WTC11 (cell line): Measurements from ENCODE around the gene ABHD13. TPM values are rescaled to one million over a fixed set of nuclear protein-coding genes. Genes with fewer than 3 reads are reported as not detected.

Experiments used
- ATAC-seq: fragments of 200-7000 bp; cut with Tn5 transposase; 2 replicates; pipeline ENCODE4 v1.10.0; 2021; ENCODE audit warnings: mild to moderate bottlenecking, moderate library complexity
- CTCF ChIA-PET: fragments of 300-600 bp; sonication (Branson Sonifier 250); formaldehyde crosslinking; loops from one replicate; lab custom pipeline; 2021; ENCODE audit warnings: antibody characterized with exemption; lab: Charles Lee
- POLR2A ChIA-PET: fragments of 350-600 bp; sonication (Branson Sonifier 250); formaldehyde crosslinking; loops from one replicate; lab custom pipeline; 2021; ENCODE audit warnings: antibody characterized with exemption; lab: Charles Lee
- DNase-seq: peaks from one replicate; pipeline ENCODE4 v3.0.0; 2021; ENCODE audit warnings: low spot score
- H3K27ac Mint-ChIP-seq: 2 replicates; pipeline ENCODE4 v1.8.0; 2021; ENCODE audit warnings: mixed read lengths
- H3K27me3 Mint-ChIP-seq: 2 replicates; pipeline ENCODE4 v1.8.0; 2021; ENCODE audit warnings: low read depth, mild to moderate bottlenecking, moderate library complexity, mixed read lengths
- H3K36me3 Mint-ChIP-seq: 2 replicates; pipeline ENCODE4 v1.8.0; 2021; ENCODE audit warnings: mixed read lengths
- H3K4me1 Mint-ChIP-seq: 2 replicates; pipeline ENCODE4 v1.8.0; 2022; ENCODE audit warnings: mixed read lengths
- H3K4me3 Mint-ChIP-seq: 2 replicates; pipeline ENCODE4 v1.8.0; 2021; ENCODE audit warnings: mild to moderate bottlenecking, moderate library complexity, mixed read lengths
- H3K9me3 Mint-ChIP-seq: 2 replicates; pipeline ENCODE4 v1.8.0; 2021; ENCODE audit warnings: mixed read lengths
- ATF2 ChIP-seq: sonication (generic); formaldehyde crosslinking; IDR thresholded peaks from 2 replicates; pipeline ENCODE4 v1.8.1; 2022; ENCODE audit warnings: low read depth, missing genetic modification reagents, borderline replicate concordance
- CREM ChIP-seq: sonication (generic); formaldehyde crosslinking; IDR thresholded peaks from 2 replicates; pipeline ENCODE4 v1.8.1; 2022; ENCODE audit warnings: mild to moderate bottlenecking, missing genetic modification reagents, moderate library complexity
- CTCF ChIP-seq: fragments of 200-600 bp; IDR thresholded peaks from 2 replicates; pipeline ENCODE4 v1.8.0; 2022; ENCODE audit warnings: antibody characterized with exemption
- E2F4 ChIP-seq: sonication (generic); formaldehyde crosslinking; IDR thresholded peaks from 2 replicates; pipeline ENCODE4 v1.8.1; 2022; ENCODE audit warnings: low read depth, mild to moderate bottlenecking, moderate library complexity, missing genetic modification reagents, borderline replicate concordance
- GABPB1 ChIP-seq: sonication (generic); formaldehyde crosslinking; IDR thresholded peaks from 2 replicates; pipeline ENCODE4 v1.8.1; 2023; ENCODE audit warnings: mild to moderate bottlenecking, missing genetic modification reagents
- HMGA2 ChIP-seq: fragments of 250-450 bp; sonication (Bioruptor Pico); IDR thresholded peaks from 2 replicates; pipeline ENCODE4 v1.4.0; 2021; ENCODE audit warnings: mild to moderate bottlenecking, moderate library complexity
- HMGXB4 ChIP-seq: sonication (generic); formaldehyde crosslinking; IDR thresholded peaks from 2 replicates; pipeline ENCODE4 v1.8.1; 2023; ENCODE audit warnings: mild to moderate bottlenecking, moderate library complexity, missing genetic modification reagents
- JAZF1 ChIP-seq: fragments of 250-450 bp; sonication (Bioruptor Pico); IDR thresholded peaks from 2 replicates; pipeline ENCODE4 v1.9.0; 2021; ENCODE audit warnings: moderate library complexity, mild to moderate bottlenecking, inconsistent platforms
- MAX ChIP-seq: sonication (generic); formaldehyde crosslinking; IDR thresholded peaks from 2 replicates; pipeline ENCODE4 v1.8.0; 2022; ENCODE audit warnings: mild to moderate bottlenecking, missing genetic modification reagents
- MXD4 ChIP-seq: fragments of 250-450 bp; sonication (Bioruptor Pico); IDR thresholded peaks from 2 replicates; pipeline ENCODE4 v1.8.0; 2021; ENCODE audit warnings: mild to moderate bottlenecking, moderate library complexity, borderline replicate concordance
- NR2C2 ChIP-seq: sonication (generic); formaldehyde crosslinking; IDR thresholded peaks from 2 replicates; pipeline ENCODE4 v1.8.0; 2022; ENCODE audit warnings: mild to moderate bottlenecking, missing genetic modification reagents
- OVOL2 ChIP-seq: fragments of 250-450 bp; sonication (Bioruptor Pico); IDR thresholded peaks from 2 replicates; pipeline ENCODE4 v1.9.0; 2021; ENCODE audit warnings: mild to moderate bottlenecking, borderline replicate concordance
- RORB ChIP-seq: fragments of 250-450 bp; sonication (Bioruptor Pico); IDR thresholded peaks from 2 replicates; pipeline ENCODE4 v1.9.0; 2021; ENCODE audit warnings: mild to moderate bottlenecking
- TP53 ChIP-seq: sonication (generic); formaldehyde crosslinking; IDR thresholded peaks from 2 replicates; pipeline ENCODE4 v1.8.1; 2023; ENCODE audit warnings: mild to moderate bottlenecking, missing genetic modification reagents
- USF1 ChIP-seq: sonication (generic); formaldehyde crosslinking; IDR thresholded peaks from 2 replicates; pipeline ENCODE4 v1.8.0; 2022; ENCODE audit warnings: mild to moderate bottlenecking, missing genetic modification reagents
- ZNF281 ChIP-seq: sonication (generic); formaldehyde crosslinking; IDR thresholded peaks from 2 replicates; pipeline ENCODE4 v1.8.0; 2023; ENCODE audit warnings: mild to moderate bottlenecking, missing genetic modification reagents
- ZSCAN18 ChIP-seq: fragments of 250-450 bp; sonication (Bioruptor Pico); IDR thresholded peaks from 2 replicates; pipeline ENCODE4 v2.1.2; 2022; ENCODE audit warnings: mild to moderate bottlenecking, moderate library complexity
- total RNA-seq: library from RNA; stranded (reverse); gene quantifications from 3 replicates; pipeline ENCODE4 v1.2.3, GENCODE V29; 2021

The ABHD13 gene
- total RNA-seq, 1 experiment from 2014 or later = 5.4 TPM

GRCh38 chr13:108227651-108228272, 9.6 kb downstream of the ABHD13 start:
- DNase-seq (no peak), ATAC-seq (no peak)
- Mint-ChIP-seq H3K27ac (no peak overlapping the region), H3K36me3 (peaks cover 7% of the 10 kb centered on the region), H3K9me3 (no peaks in the 10 kb centered on the region), H3K4me1 (peaks cover 2% of the 10 kb centered on the region; the same call in 1 of the 2 replicates), H3K4me3 (no peak overlapping the region), H3K27me3 (no peaks in the 10 kb centered on the region)
- TF ChIP-seq OVOL2 (no peak), MXD4 (CRISPR knock-in tag) (no peak), HMGXB4 (CRISPR knock-in tag) (no peak), CTCF (peak; percentile 52)
- POLR2A ChIA-PET = no interaction called here
- CTCF ChIA-PET = no interaction called here

- H3K27ac Mint-ChIP-seq = no peak overlapping the region
- no peak for ATAC-seq
- 0 out of 2 replicates have a peak, but pooled peaks have one; percentile 13 for TF ChIP-seq GABPB1 (CRISPR knock-in tag)
- no peak for TF ChIP-seq ATF2
- TF ChIP-seq RORB (CRISPR knock-in tag) = no peak
- no peak for TF ChIP-seq JAZF1 (CRISPR knock-in tag)
- no peak for TF ChIP-seq HMGA2 (CRISPR knock-in tag)
- TF ChIP-seq ZSCAN18 (CRISPR knock-in tag) = no peak
- no peak for TF ChIP-seq TP53 (CRISPR knock-in tag)
- no peak for TF ChIP-seq ZNF281 (CRISPR knock-in tag)
- TF ChIP-seq, all 79 proteins: peak for 1
- Mint-ChIP-seq H3K9me3 (no peaks in the 10 kb centered on the region), H3K36me3 (peaks cover 7% of the 10 kb centered on the region), H3K4me1 (peaks cover 2% of the 10 kb centered on the region; the same call in 1 of the 2 replicates), H3K4me3 (no peak overlapping the region), H3K27me3 (no peaks in the 10 kb centered on the region)
- DNase-seq = no peak
- ChIA-PET CTCF (no interaction called here), POLR2A (no interaction called here)
These were observed 12.2 kb downstream of the ABHD13 start for GRCh38 chr13:108230377-108230776.

- CTCF ChIA-PET = no interaction called here
- no peak overlapping the region for H3K27ac Mint-ChIP-seq
- no peaks in the 10 kb centered on the region; the same call in 1 of the 2 replicates for H3K27me3 Mint-ChIP-seq
- peaks cover 14% of the 10 kb centered on the region for H3K9me3 Mint-ChIP-seq
- no peak overlapping the region for H3K4me3 Mint-ChIP-seq
- POLR2A ChIA-PET = no interaction called here
- DNase-seq = no peak
- ATAC-seq = no peak
- H3K4me1 Mint-ChIP-seq = no peaks in the 10 kb centered on the region
- no peaks in the 10 kb centered on the region for H3K36me3 Mint-ChIP-seq
- TF ChIP-seq NR2C2 (CRISPR knock-in tag) = no peak
- no peak for TF ChIP-seq HMGXB4 (CRISPR knock-in tag)
- no peak for TF ChIP-seq USF1 (CRISPR knock-in tag)
- TF ChIP-seq CREM = no peak
- TF ChIP-seq E2F4 (CRISPR knock-in tag) = no peak
- TF ChIP-seq MAX (CRISPR knock-in tag) = no peak
- no peak for TF ChIP-seq GABPB1 (CRISPR knock-in tag)
These were observed 31.0 kb downstream of the ABHD13 start for GRCh38 chr13:108249150-108249549.
